Body of pancreas (tissue), 4 donors: ENCODE results near the gene PEPD. TPM values are rescaled to one million over a fixed set of nuclear protein-coding genes. Genes with fewer than 3 reads are reported as not detected.

Experiments
- ATAC-seq: fragments of 150-250 bp; one replicate; pipeline ENCODE4 v1.9.1; 2016
- DNase-seq, 4 donors: peaks; one replicate each; pipeline ENCODE4 v3.0.0-alpha.2; 2019
- H3K27ac ChIP-seq, 4 donors: fragments of 200-600 bp; sonication (generic); 1 replicate in 3 of 4; 2 replicates in 1 of 4; pipeline versions ENCODE4 v1.5.1 to v1.6.1; 2016 to 2019; ENCODE audit warnings: mild to moderate bottlenecking in 1 of 4, mixed read lengths in 1 of 4, moderate library complexity in 1 of 4
- H3K27me3 ChIP-seq, 2 donors: fragments of 200-600 bp; sonication (generic); one replicate each; pipeline ENCODE4 v1.6.0; 2016; ENCODE audit warnings: mild to moderate bottlenecking in 1 of 2
- H3K36me3 ChIP-seq, 2 donors: fragments of 200-600 bp; sonication (generic); replicated peaks in 1 of 2; 2 replicates each; pipeline ENCODE4 v1.5.1; 2016; ENCODE audit warnings: low read depth in 2 of 2; ENCODE audit not compliant: insufficient read depth in 1 of 2
- H3K4me1 ChIP-seq: fragments of 200-600 bp; sonication (generic); one replicate; pipeline ENCODE4 v1.6.0; 2016
- H3K4me3 ChIP-seq, 2 donors: fragments of 200-600 bp; sonication (generic); 1 replicate in 1 of 2; 2 replicates in 1 of 2; pipeline ENCODE4 v1.5.1; 2016 to 2019
- H3K9me3 ChIP-seq, 3 donors: fragments of 200-600 bp; sonication (generic); 1 replicate in 2 of 3; 2 replicates in 1 of 3; pipeline ENCODE4 v1.5.1; 2016
- CTCF ChIP-seq, 7 experiments: fragments of 450-650 bp in 4 of 7; fragments of 200-600 bp in 3 of 7; sonication (generic) in 3 of 7; IDR thresholded peaks; one replicate each; pipeline ENCODE4 v1.5.1; 2016 to 2019; ENCODE audit warnings: antibody characterized with exemption in 7 of 7
- POLR2A ChIP-seq, 3 donors: fragments of 450-650 bp; IDR thresholded peaks; one replicate each; pipeline ENCODE4 v1.6.1; 2016; ENCODE audit warnings: antibody characterized with exemption in 3 of 3, mild to moderate bottlenecking in 2 of 3
- WGBS, 2 donors: methylation state at CpG; one replicate each; pipeline ENCODE4 v1.1.5; 2017; 5-methylcytosine and 5-hydroxymethylcytosine counted together
- intact Hi-C: fragments of 100-400 bp; cut with DNase I; formaldehyde crosslinking; loops from one replicate; pipeline ENCODE4 v1.15.1; 2023
- total RNA-seq, 2 donors: library from RNA; depleted of rRNA; stranded (reverse); fragments of >200 nt; gene quantifications; one replicate each; pipeline ENCODE4 v1.1.0, GENCODE V29; 2016

The PEPD gene
- total RNA-seq, 2 donors from 2014 or later, result 33.2 to 54.7 TPM

GRCh38 chr19:33508941-33509614 is 12.5 kb downstream of the PEPD start:
- no peaks in the 10 kb centered on the region for H3K4me1 ChIP-seq
- WGBS, 2 donors, result 84 to 93% methylated on average over 5 to 12 of the region's 12 CpGs
- intact Hi-C loops, result no loop called here
- TF ChIP-seq POLR2A (IDR thresholded peaks at IDR 0.05) (no peak), CTCF (IDR thresholded peaks at IDR 0.05) (no peak)
- H3K27ac ChIP-seq, result no peak overlapping the region
- no peak overlapping the region for H3K4me3 ChIP-seq
- H3K36me3 ChIP-seq, result no peaks in the 10 kb centered on the region
- H3K9me3 ChIP-seq, result no peaks in the 10 kb centered on the region
- DNase-seq, result no peak
- ATAC-seq, result no peak
- H3K27me3 ChIP-seq, result no peaks in the 10 kb centered on the region

GRCh38 chr19:33508431-33508830 is 13.2 kb downstream of the PEPD start:
- no peaks in the 10 kb centered on the region for H3K9me3 ChIP-seq
- H3K27ac ChIP-seq, result no peak overlapping the region
- ATAC-seq, result no peak
- H3K36me3 ChIP-seq, result no peaks in the 10 kb centered on the region
- H3K4me1 ChIP-seq, result no peaks in the 10 kb centered on the region
- no peak overlapping the region for H3K4me3 ChIP-seq
- H3K27me3 ChIP-seq, result no peaks in the 10 kb centered on the region
- no peak for DNase-seq
- WGBS, 2 donors, result 88% methylated on average over 12 of the region's 12 CpGs; no CpG with 5 or more reads in 1 of the 2 donors
- intact Hi-C loops, result no loop called here
- TF ChIP-seq POLR2A (IDR thresholded peaks at IDR 0.05), result no peak
- no peak for TF ChIP-seq CTCF (IDR thresholded peaks at IDR 0.05)

- H3K27ac ChIP-seq, result no peak overlapping the region
- TF ChIP-seq POLR2A (IDR thresholded peaks at IDR 0.05) (no peak), CTCF (IDR thresholded peaks at IDR 0.05) (no peak)
- H3K4me1 ChIP-seq, result no peaks in the 10 kb centered on the region
- no peak overlapping the region for H3K4me3 ChIP-seq
- H3K27me3 ChIP-seq, result no peaks in the 10 kb centered on the region
- no peaks in the 10 kb centered on the region for H3K9me3 ChIP-seq
- ATAC-seq (no peak), DNase-seq (no peak)
- intact Hi-C loops, result no loop called here
- H3K36me3 ChIP-seq, result no peaks in the 10 kb centered on the region
- WGBS, 2 donors, result 84 to 90% methylated on average over 3 to 7 of the region's 7 CpGs
These were observed 13.6 kb downstream of the PEPD start for GRCh38 chr19:33508009-33508408.

GRCh38 chr19:33507021-33507956 is 14.3 kb downstream of the PEPD start:
- H3K4me3 ChIP-seq, result no peak overlapping the region
- no peaks in the 10 kb centered on the region for H3K36me3 ChIP-seq
- H3K27me3 ChIP-seq, result no peaks in the 10 kb centered on the region
- H3K27ac ChIP-seq, result no peak overlapping the region
- DNase-seq, result no peak
- 69 to 72% methylated on average over 16 to 24 of the region's 24 CpGs for WGBS, 2 donors
- no peaks in the 10 kb centered on the region for H3K9me3 ChIP-seq
- intact Hi-C loops, result no loop called here
- ATAC-seq, result no peak
- no peaks in the 10 kb centered on the region for H3K4me1 ChIP-seq
- TF ChIP-seq POLR2A (IDR thresholded peaks at IDR 0.05) (no peak), CTCF (IDR thresholded peaks at IDR 0.05) (no peak)
